ENCODE data around the gene SIT1. TPM values are rescaled to one million over a fixed set of nuclear protein-coding genes. Genes with fewer than 3 reads are reported as not detected.

Gene SIT1
- total RNA-seq, 6 experiments from 2014 or later = 0.18 to 0.58 (median 0.37) TPM; not detected in 1

DNA sequence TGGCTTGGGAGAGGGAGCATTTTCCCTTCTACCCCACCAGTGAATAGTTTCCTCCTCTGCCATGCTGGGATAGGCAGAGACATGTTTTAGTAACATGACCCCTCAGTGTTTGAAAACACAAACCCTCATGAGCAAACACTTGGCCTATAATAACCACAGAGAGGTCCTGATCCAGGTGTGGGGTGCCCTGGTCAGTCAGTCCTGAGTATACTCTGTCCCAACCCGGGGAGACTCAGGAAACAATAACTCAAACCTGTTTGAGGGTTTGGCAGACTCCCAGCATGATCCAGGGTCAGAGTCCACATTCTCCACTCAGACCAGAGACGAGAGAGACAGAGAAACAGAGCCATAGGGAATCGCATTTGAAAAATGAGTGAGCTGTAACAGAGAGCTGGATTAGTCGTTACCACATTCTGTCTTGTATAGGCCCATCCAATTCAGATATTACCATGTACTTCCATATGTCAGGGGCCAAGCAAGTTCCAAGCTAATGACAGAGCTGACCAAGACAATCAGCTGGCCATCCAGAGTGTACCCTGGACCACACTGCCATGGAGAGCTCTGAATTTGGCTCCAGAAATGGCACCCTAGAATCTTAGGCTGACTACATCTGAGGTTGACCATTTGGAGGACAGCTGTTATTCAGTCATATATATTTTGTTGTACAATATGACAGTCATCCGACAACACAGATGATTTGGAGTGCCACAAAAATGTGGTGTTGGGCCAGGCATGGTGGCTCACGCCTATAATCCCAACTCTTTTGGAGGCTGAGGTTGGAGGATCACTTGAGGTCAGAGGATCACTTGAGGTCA lies 18.8 kb upstream of the SIT1 start:
- peak; percentile 82 to 86 (median 84) for ATAC-seq
- 48% methylated on average over 6 of the region's 6 CpGs for WGBS (ENCODE audit: insufficient coverage, low coverage, low lambda C conversion rate, missing lambda C conversion rate)
- Histone ChIP-seq H3K9me3 (no peaks in the 10 kb centered on the region), H3K4me3 (no peak overlapping the region), H3K36me3 (no peaks in the 10 kb centered on the region), H3K27ac (peak overlapping the region; percentile 11 to 49 (median 20)), H3K4me1 (peaks cover 0 to 21% (median 5%) of the 10 kb centered on the region in 4 donors), H3K27me3 (no peaks in the 10 kb centered on the region)
- DNase-seq = peak in 2 of 3 donors; percentile 64 to 84
- TF ChIP-seq POLR2A (IDR thresholded peaks at IDR 0.05) = no peak
- TF ChIP-seq, protein P1, sequence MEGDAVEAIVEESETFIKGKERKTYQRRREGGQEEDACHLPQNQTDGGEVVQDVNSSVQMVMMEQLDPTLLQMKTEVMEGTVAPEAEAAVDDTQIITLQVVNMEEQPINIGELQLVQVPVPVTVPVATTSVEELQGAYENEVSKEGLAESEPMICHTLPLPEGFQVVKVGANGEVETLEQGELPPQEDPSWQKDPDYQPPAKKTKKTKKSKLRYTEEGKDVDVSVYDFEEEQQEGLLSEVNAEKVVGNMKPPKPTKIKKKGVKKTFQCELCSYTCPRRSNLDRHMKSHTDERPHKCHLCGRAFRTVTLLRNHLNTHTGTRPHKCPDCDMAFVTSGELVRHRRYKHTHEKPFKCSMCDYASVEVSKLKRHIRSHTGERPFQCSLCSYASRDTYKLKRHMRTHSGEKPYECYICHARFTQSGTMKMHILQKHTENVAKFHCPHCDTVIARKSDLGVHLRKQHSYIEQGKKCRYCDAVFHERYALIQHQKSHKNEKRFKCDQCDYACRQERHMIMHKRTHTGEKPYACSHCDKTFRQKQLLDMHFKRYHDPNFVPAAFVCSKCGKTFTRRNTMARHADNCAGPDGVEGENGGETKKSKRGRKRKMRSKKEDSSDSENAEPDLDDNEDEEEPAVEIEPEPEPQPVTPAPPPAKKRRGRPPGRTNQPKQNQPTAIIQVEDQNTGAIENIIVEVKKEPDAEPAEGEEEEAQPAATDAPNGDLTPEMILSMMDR (IDR thresholded peaks at IDR 0.05) = no peak
- intact Hi-C loops (cut with DNase I) = loop anchor here in 1 of 2 donors (10.0 kb wide), 1 partner anchor 55 kb away; no protein-coding TSS in a partner anchor

DNA sequence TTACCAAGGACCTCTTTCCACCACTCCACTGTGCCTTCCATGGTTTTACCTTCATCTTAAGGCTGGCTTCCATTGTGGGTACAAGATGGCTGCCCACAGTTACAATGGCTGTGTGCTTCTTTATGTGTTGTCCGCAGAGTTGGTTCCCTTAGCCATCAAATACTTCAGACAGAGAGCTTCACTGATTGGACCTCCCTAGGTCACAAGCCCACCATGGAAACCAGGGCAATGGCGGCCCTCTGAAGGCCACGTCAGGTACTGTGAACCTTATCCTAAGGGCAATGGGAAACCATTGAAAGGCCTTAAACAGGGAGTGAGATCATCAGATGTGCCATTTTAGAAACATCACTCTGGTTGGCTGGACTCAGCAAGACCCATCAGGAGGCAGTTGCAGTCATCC lies 17.2 kb upstream of the SIT1 start:
- 94% methylated on average over 3 of the region's 3 CpGs for WGBS (ENCODE audit: insufficient coverage, low coverage, low lambda C conversion rate, missing lambda C conversion rate)
- no peak overlapping the region for H3K4me3 ChIP-seq
- H3K36me3 ChIP-seq = no peaks in the 10 kb centered on the region
- TF ChIP-seq POLR2A (IDR thresholded peaks at IDR 0.05) = no peak
- TF ChIP-seq, protein P1 (IDR thresholded peaks at IDR 0.05) = no peak
- H3K27ac ChIP-seq = no peak overlapping the region
- H3K27me3 ChIP-seq = no peaks in the 10 kb centered on the region
- peaks cover 0 to 22% (median 5%) of the 10 kb centered on the region in 4 donors for H3K4me1 ChIP-seq
- intact Hi-C loops (cut with DNase I) = loop anchor here in 1 of 2 donors (10.0 kb wide), 1 partner anchor 57 kb away; no protein-coding TSS in a partner anchor
- H3K9me3 ChIP-seq = no peaks in the 10 kb centered on the region
- ATAC-seq (no peak), DNase-seq (peak in 1 of 3 donors; percentile 5)

DNA sequence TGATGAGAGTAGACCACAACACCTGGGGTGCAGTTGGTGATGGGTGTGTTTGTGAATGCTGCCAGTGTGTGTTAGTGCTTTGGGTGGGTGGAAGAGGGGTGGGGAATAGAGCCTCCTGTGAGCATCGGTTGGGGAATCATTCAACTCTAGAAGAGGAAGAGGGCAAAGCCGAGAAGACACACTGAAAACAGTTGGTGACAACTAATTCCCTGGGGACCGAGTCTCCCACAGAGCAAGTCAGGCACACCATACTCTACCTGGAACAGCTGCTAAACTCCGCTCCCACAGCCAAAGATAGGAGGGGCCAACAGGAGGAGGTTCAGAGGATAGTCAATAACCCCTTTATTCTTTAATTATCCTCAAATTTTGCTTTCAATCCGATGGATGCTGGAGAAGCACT lies 15.8 kb upstream of the SIT1 start:
- DNase-seq = no peak
- Histone ChIP-seq H3K27ac (no peak overlapping the region), H3K4me1 (peaks cover 0 to 28% (median 5%) of the 10 kb centered on the region in 4 donors), H3K36me3 (no peaks in the 10 kb centered on the region), H3K4me3 (no peak overlapping the region), H3K27me3 (no peaks in the 10 kb centered on the region), H3K9me3 (no peaks in the 10 kb centered on the region)
- no peak for ATAC-seq
- no peak for TF ChIP-seq POLR2A (IDR thresholded peaks at IDR 0.05)
- TF ChIP-seq, protein P1 (IDR thresholded peaks at IDR 0.05) = no peak
- 86% methylated on average over 3 of the region's 5 CpGs for WGBS (ENCODE audit: insufficient coverage, low coverage, low lambda C conversion rate, missing lambda C conversion rate)
- intact Hi-C loops (cut with DNase I) = loop anchor here in 1 of 2 donors (10.0 kb wide), 1 partner anchor 58 kb away; no protein-coding TSS in a partner anchor

DNA sequence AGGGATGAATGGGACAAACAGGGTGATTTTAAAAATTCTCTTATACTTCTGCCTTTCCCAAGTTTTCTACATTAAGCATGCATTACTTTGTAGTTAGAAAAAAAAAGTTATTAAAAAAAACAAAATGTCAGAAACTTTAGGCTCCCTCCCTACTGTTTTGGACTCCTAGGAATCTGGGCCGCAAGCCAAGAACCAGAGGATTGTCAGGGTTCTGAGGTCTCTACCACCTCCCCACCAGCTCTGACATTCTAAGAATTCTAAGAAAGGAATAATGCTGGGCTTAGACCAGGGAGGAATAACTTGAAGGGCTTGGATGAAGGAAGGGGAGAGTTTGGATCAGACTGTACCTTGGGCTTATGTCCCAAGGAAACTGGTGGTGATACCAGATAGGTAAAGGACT lies 15.3 kb upstream of the SIT1 start:
- Histone ChIP-seq H3K27ac (no peak overlapping the region), H3K36me3 (no peaks in the 10 kb centered on the region), H3K4me3 (no peak overlapping the region), H3K27me3 (no peaks in the 10 kb centered on the region), H3K4me1 (peaks cover 0 to 33% (median 6%) of the 10 kb centered on the region in 4 donors), H3K9me3 (no peaks in the 10 kb centered on the region)
- ATAC-seq = no peak
- peak in 1 of 3 donors; percentile 16 for DNase-seq
- 60% methylated on average over 1 of the region's 1 CpG for WGBS (ENCODE audit: insufficient coverage, low coverage, low lambda C conversion rate, missing lambda C conversion rate)
- TF ChIP-seq POLR2A (IDR thresholded peaks at IDR 0.05) = no peak
- TF ChIP-seq, protein P1 (IDR thresholded peaks at IDR 0.05) = no peak
- intact Hi-C loops (cut with DNase I) = loop anchor here in 1 of 2 donors (10.0 kb wide), 1 partner anchor 59 kb away; no protein-coding TSS in a partner anchor

All from right lobe of liver (tissue), 6 donors.